Stomach (tissue), 9 donors: ENCODE results near the gene SHANK1. TPM values are rescaled to one million over a fixed set of nuclear protein-coding genes. Genes with fewer than 3 reads are reported as not detected.
"Not testable (repeated sequence)": the region's sequence is repeated elsewhere in the genome, so short reads cannot be mapped to it uniquely, and the experiment has no call there.

Experiments used
- DNase-seq, 2 donors: peaks; one replicate each; pipeline versions ENCODE4 v3.0.0 to v3.0.0-alpha.2; 2013 to 2019
- H3K27ac ChIP-seq, 5 donors: fragments of 200-600 bp in 4 of 5; sonication (generic) in 4 of 5; one replicate each; pipeline ENCODE4 v1.5.1; 2013 to 2019; ENCODE audit warnings: mild to moderate bottlenecking in 1 of 5, moderate library complexity in 1 of 5
- H3K27me3 ChIP-seq, 3 donors: fragments of 200-600 bp; sonication (generic); one replicate each; pipeline ENCODE4 v1.5.1; 2017 to 2019; ENCODE audit warnings: mixed run types in 1 of 3
- H3K36me3 ChIP-seq, 4 donors: fragments of 200-600 bp; sonication (generic); 1 replicate in 3 of 4; 2 replicates in 1 of 4; pipeline ENCODE4 v1.5.1; 2016 to 2019
- H3K4me1 ChIP-seq, 4 donors: fragments of 200-600 bp; sonication (generic); one replicate each; pipeline ENCODE4 v1.5.1; 2016 to 2019
- H3K4me3 ChIP-seq, 4 donors: fragments of 200-600 bp; sonication (generic) in 3 of 4; one replicate each; pipeline ENCODE4 v1.5.1; 2016 to 2019; ENCODE audit warnings: mild to moderate bottlenecking in 1 of 4
- H3K9me3 ChIP-seq, 4 donors: fragments of 200-600 bp; sonication (generic); one replicate each; pipeline ENCODE4 v1.5.1; 2016 to 2019
- EP300 ChIP-seq: sonication (generic); formaldehyde crosslinking; IDR thresholded peaks from one replicate; pipeline ENCODE4 v1.6.1; 2017; ENCODE audit warnings: antibody characterized with exemption
- POLR2A ChIP-seq, 4 donors: fragments of 450-650 bp; IDR thresholded peaks; one replicate each; pipeline ENCODE4 v1.6.1; 2016; ENCODE audit warnings: antibody characterized with exemption in 4 of 4, control low read depth in 2 of 4, mild to moderate bottlenecking in 1 of 4, moderate library complexity in 1 of 4
- POLR2AphosphoS5 ChIP-seq, 3 donors: sonication (generic); formaldehyde crosslinking; IDR thresholded peaks; one replicate each; pipeline ENCODE4 v1.6.1; 2016; ENCODE audit warnings: antibody characterized with exemption in 3 of 3
- WGBS, 5 donors: extraction: QIAGEN DNeasy Blood & Tissue Kit in 3 of 5; methylation state at CpG; one replicate each; pipeline versions ENCODE4 v1.1.5 to v1.1.7; 2013 to 2018; 5-methylcytosine and 5-hydroxymethylcytosine counted together
- intact Hi-C: fragments of 100-400 bp; cut with DNase I; formaldehyde crosslinking; loops from one replicate; pipeline ENCODE4 v1.15.1; 2023; ENCODE audit warnings: low total_unique reads
- polyA plus RNA-seq, 3 donors: library from polyadenylated mRNA; stranded (reverse); fragments of 200-250 nt; gene quantifications; one replicate each; pipeline ENCODE4 v1.2.3, GENCODE V29; 2013
- total RNA-seq, 5 donors: library from RNA; depleted of rRNA; stranded (reverse); fragments of >200 nt; gene quantifications; one replicate each; pipeline versions ENCODE4 v1.1.0 to v1.2.3, GENCODE V29; 2014 to 2016
- TF ChIP-seq, protein P1 (sequence below), 7 experiments: fragments of 450-650 bp in 4 of 7; fragments of 200-600 bp in 3 of 7; sonication (generic) in 3 of 7; IDR thresholded peaks; one replicate each; pipeline ENCODE4 v1.5.1; 2016 to 2019; ENCODE audit warnings: antibody characterized with exemption in 7 of 7, control low read depth in 2 of 7, mild to moderate bottlenecking in 1 of 7
- donor health status: healthy with polysubstance abuse.
- donor health status: Bipolar disorder and iron deficiency.
- donor health status: healthy.

SHANK1 gene
- total and polyA plus RNA-seq, 8 donors, result 0.15 to 1.5 (median 0.67) TPM; not detected in 4

DNA sequence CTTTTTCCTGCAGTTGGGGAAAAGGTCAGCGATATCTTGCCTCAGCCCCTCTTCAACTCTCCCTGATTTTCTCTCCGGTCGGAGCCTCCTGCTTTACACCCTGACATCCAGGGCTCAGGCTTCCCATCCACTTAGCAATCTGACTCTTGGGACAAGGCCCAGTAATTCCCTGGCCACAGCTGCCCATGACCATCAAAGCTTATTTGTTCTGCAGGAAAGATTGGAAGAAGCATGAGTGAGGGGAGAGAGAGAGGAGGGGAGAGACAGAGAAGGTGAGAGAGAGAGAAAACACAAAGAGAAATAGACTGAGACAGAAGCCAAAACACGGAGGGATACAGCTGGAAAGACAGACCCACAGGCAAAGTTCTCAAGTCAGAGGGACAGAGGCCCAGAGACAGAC is 93.6 kb downstream of the SHANK1 start:
- no peaks in the 10 kb centered on the region for H3K9me3 ChIP-seq
- TF ChIP-seq, protein P1, sequence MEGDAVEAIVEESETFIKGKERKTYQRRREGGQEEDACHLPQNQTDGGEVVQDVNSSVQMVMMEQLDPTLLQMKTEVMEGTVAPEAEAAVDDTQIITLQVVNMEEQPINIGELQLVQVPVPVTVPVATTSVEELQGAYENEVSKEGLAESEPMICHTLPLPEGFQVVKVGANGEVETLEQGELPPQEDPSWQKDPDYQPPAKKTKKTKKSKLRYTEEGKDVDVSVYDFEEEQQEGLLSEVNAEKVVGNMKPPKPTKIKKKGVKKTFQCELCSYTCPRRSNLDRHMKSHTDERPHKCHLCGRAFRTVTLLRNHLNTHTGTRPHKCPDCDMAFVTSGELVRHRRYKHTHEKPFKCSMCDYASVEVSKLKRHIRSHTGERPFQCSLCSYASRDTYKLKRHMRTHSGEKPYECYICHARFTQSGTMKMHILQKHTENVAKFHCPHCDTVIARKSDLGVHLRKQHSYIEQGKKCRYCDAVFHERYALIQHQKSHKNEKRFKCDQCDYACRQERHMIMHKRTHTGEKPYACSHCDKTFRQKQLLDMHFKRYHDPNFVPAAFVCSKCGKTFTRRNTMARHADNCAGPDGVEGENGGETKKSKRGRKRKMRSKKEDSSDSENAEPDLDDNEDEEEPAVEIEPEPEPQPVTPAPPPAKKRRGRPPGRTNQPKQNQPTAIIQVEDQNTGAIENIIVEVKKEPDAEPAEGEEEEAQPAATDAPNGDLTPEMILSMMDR (IDR thresholded peaks at IDR 0.05), result no peak
- TF ChIP-seq EP300 (no peak), POLR2A (IDR thresholded peaks at IDR 0.05) (no peak), POLR2AphosphoS5 (IDR thresholded peaks at IDR 0.05) (no peak)
- 59 to 75% (median 68%) methylated on average over 4 of the region's 4 CpGs for WGBS, 5 donors
- H3K4me1 ChIP-seq, result no peaks in the 10 kb centered on the region
- peaks cover 0 to 20% (median 5%) of the 10 kb centered on the region in 3 donors for H3K27me3 ChIP-seq
- intact Hi-C loops, result no loop called here
- no peak overlapping the region for H3K27ac ChIP-seq
- no peaks in the 10 kb centered on the region for H3K36me3 ChIP-seq
- no peak for DNase-seq
- no peak overlapping the region for H3K4me3 ChIP-seq

DNA sequence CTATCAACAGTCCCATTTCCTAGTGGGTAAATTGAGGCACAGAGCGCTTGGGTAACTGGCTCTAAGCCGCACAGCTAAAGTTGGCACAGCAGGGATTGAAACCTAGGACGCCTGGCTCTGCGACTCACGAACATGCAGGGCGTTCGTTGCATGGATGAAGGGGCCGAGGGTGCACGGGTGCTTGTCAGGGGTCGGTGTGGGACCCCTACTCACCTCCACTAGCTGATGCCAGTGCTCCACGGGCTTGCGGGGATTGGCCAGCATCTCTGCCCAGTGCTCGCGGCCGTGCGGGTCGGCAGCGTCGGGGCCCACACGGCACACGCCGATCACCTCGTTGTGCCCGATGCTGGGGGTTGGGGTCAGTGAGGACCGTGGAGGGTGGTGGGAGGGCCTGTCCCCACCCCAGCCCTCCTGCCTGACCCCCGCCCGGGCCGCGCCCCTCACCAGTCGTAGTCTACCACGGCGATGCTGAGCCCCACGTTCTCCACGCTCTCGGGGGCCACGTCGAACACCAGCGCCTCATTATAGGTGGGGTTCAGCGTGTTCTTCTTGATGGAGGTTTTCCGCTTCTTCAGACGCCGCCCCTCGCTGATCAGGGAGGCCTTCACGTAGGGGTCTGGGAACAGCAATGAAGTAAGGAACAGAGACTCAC is 94.5 kb downstream of the SHANK1 start:
- Histone ChIP-seq H3K36me3 (no peaks in the 10 kb centered on the region), H3K4me3 (no peak overlapping the region), H3K4me1 (no peaks in the 10 kb centered on the region), H3K27ac (no peak overlapping the region), H3K27me3 (peaks cover 0 to 11% (median 5%) of the 10 kb centered on the region in 3 donors), H3K9me3 (no peaks in the 10 kb centered on the region)
- TF ChIP-seq, protein P1 (IDR thresholded peaks at IDR 0.05), result no peak
- TF ChIP-seq POLR2AphosphoS5 (IDR thresholded peaks at IDR 0.05), result no peak
- TF ChIP-seq POLR2A (IDR thresholded peaks at IDR 0.05), result no peak
- no peak for TF ChIP-seq EP300
- 89 to 92% (median 89%) methylated on average over 35 to 44 of the region's 44 CpGs for WGBS, 5 donors
- DNase-seq, result no peak
- intact Hi-C loops, result no loop called here

DNA sequence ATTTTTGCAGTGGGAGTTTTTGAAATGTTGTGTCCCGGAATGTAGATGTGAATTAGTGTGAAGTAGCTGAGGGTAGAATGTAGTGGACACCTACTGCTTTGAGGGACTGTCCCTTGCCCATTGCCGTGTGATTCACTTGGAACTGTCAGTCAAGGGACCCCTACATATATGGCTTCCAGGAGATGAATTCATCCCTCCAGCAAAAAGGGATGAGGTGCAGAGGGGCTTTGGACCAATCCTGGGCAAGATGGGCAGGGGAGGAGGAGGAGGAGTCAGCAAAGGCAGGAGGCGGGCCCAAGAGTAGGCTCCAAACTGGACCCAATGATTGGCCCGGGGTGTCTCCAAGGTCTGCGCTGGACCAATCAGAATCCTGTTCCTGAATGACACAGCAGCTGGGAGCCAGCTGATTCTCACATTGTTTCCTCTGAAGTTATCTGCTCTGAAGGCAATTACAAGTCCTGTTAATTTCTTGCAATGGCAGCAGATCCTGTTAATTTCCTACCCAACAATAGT is 99.2 kb downstream of the SHANK1 start:
- H3K27me3 ChIP-seq, H3K36me3 ChIP-seq, DNase-seq, intact Hi-C loops, H3K4me1 ChIP-seq, H3K27ac ChIP-seq, H3K4me3 ChIP-seq, H3K9me3 ChIP-seq: not testable (repeated sequence)
- 78 to 94% (median 86%) methylated on average over 2 to 3 of the region's 5 CpGs for WGBS, 5 donors

DNA sequence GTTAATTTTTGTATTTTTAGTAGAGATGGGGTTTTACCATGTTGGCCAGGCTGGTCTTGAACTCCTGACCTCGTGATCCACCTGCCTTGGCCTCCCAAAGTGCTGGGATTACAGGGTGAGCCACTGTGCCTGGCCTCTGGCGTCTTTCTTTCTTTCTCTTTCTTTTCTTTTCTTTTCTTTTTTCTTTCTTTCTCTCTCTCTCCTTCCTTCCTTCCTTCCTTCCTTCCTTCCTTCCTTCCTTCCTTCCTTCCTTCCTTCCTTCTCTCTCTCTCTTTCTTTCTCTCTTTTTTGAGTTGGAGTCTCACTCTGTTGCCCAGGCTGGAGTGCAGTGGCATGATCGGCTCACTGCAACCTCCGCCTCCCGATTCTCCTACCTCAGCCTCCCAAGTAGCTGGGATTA is 100.4 kb downstream of the SHANK1 start:
- intact Hi-C loops, H3K4me1 ChIP-seq, H3K27me3 ChIP-seq, DNase-seq, H3K36me3 ChIP-seq, H3K27ac ChIP-seq, H3K4me3 ChIP-seq, H3K9me3 ChIP-seq: not testable (repeated sequence)
- 75 to 82% (median 80%) methylated on average over 5 of the region's 5 CpGs for WGBS, 5 donors

DNA sequence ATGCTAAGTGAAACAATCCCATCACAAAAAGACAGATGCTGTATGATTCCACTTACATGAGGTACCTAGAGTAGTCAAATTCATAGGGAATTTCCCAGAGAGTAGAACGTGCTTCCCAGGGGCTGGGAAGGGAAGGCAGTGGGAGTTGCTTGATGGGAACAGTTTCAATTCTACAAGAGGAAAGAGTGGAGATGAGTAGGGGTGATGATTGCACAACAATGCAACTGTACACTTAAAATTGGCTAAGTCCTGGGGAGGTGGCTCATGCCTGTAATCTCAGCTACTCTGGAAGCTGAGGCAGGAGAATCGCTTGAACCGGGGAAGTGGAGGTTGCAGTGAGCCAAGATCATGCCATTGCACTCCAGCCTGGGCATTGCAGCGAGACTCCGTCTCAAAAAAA is 101.2 kb downstream of the SHANK1 start:
- H3K27ac ChIP-seq, DNase-seq, H3K9me3 ChIP-seq, intact Hi-C loops, H3K4me3 ChIP-seq, H3K36me3 ChIP-seq, H3K4me1 ChIP-seq, H3K27me3 ChIP-seq: not testable (repeated sequence)
- WGBS, 5 donors, result 85 to 96% (median 92%) methylated on average over 4 of the region's 5 CpGs

DNA sequence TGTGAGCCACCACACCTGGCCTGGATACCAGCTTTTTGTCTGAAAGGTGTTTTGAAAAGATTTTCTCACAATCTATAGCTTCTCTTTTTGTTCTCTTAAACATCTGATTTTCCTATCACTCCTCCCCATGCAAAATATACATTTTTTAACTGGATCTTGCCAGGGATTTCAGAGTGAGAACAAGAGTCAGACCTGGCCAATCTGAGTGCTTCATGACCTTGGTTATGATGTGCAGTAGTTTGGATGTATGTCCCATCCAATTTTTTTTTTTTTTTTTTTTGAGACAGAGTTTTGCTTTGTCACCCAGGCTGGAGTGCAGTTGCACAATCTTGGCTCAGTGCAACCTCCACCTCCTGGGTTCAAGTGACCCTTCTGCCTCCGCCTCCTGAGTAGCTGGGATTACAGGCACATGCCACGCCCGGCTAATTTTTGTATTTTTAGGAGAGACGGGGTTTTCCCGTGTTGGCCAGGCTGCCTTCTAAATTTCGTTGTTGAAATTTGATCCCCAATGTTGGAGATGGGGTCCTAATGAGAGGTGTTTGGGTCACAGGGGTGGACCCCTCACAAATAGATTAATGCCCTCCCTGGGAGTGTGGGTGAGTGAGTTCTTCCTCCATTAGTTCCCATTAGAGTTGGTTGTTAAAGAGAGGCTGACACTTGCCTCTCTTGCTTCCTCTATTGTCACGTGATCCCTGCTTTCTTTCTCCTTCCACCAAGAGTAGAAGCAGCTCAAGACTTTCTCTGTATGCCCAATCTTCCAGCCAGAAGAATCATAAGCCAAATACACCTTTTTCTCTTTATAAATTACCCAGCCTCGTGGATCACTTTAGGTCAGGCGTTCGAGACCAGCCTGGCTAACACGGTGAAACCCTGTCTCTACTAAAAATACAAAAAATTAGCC is 106.8 kb downstream of the SHANK1 start:
- intact Hi-C loops, DNase-seq: not testable (repeated sequence)
- 75 to 83% (median 83%) methylated on average over 8 to 11 of the region's 11 CpGs for WGBS, 5 donors

More for the DNA sequence above, 106.8 kb downstream of the SHANK1 start:
- H3K9me3 ChIP-seq, H3K36me3 ChIP-seq, H3K4me3 ChIP-seq, H3K27ac ChIP-seq, H3K4me1 ChIP-seq: not testable (repeated sequence)
- peaks cover 0 to 42% (median 7%) of the 10 kb centered on the region in 3 donors for H3K27me3 ChIP-seq

Other genes with a start within 250 kb of the SHANK1 start
- 100 to 1,000 TPM in 1 of 5 donors, 10 to 100 TPM in 4; 30.8 to 284 (median 61.5) TPM for gene EMC10, start 243.3 kb downstream of the SHANK1 start, total RNA-seq
- 10 to 100 TPM; 33.5 to 63.2 (median 53.7) TPM for gene EMC10, start 243.3 kb downstream of the SHANK1 start, polyA plus RNA-seq
- gene GARIN5A, start 243.0 kb downstream of the SHANK1 start, total RNA-seq, result under 1 TPM in 3 of 5 donors, not detected in 2; 0.55 to 0.87 (median 0.58) TPM
- gene GARIN5A, start 243.0 kb downstream of the SHANK1 start, polyA plus RNA-seq, result 1 to 10 TPM; 1.9 to 3.1 (median 2.1) TPM
- gene JOSD2, start 208.6 kb downstream of the SHANK1 start, total RNA-seq, result 10 to 100 TPM in 3 of 5 donors, 1 to 10 TPM in 1, not detected in 1; 9.9 to 61.0 (median 14.5) TPM
- gene JOSD2, start 208.6 kb downstream of the SHANK1 start, polyA plus RNA-seq, result 10 to 100 TPM; 68.4 to 79.4 (median 68.5) TPM
- gene ASPDH, start 205.9 kb downstream of the SHANK1 start, total RNA-seq, result not detected
- gene ASPDH, start 205.9 kb downstream of the SHANK1 start, polyA plus RNA-seq, result not detected
- 1 to 10 TPM in 3 of 5 donors, under 1 TPM in 1, not detected in 1; 0.45 to 4.4 (median 2.2) TPM for gene LRRC4B, start 151.4 kb downstream of the SHANK1 start, total RNA-seq
- 1 to 10 TPM; 1.2 to 1.5 (median 1.5) TPM for gene LRRC4B, start 151.4 kb downstream of the SHANK1 start, polyA plus RNA-seq
- gene SYT3, start 79.9 kb downstream of the SHANK1 start, total RNA-seq, result 1 to 10 TPM in 1 of 5 donors, under 1 TPM in 1, not detected in 3; 0.14 to 1.3 TPM
- gene SYT3, start 79.9 kb downstream of the SHANK1 start, polyA plus RNA-seq, result under 1 TPM in 1 of 3 donors, not detected in 2; 0.13 TPM
- not detected for gene C19orf81, start 70.4 kb downstream of the SHANK1 start, total RNA-seq
- gene C19orf81, start 70.4 kb downstream of the SHANK1 start, polyA plus RNA-seq, result 1 to 10 TPM in 1 of 3 donors, not detected in 2; 2.3 TPM
- 10 to 100 TPM in 2 of 5 donors, 1 to 10 TPM in 1, under 1 TPM in 1, not detected in 1; 0.89 to 33.9 (median 12.2) TPM for gene CLEC11A, start 3.6 kb upstream of the SHANK1 start, total RNA-seq
- 1 to 10 TPM; 4.3 to 7.0 (median 6.9) TPM for gene CLEC11A, start 3.6 kb upstream of the SHANK1 start, polyA plus RNA-seq
- gene GPR32, start 50.7 kb upstream of the SHANK1 start, total RNA-seq, result not detected
- not detected for gene GPR32, start 50.7 kb upstream of the SHANK1 start, polyA plus RNA-seq
- gene ACP4, start 70.6 kb upstream of the SHANK1 start, total RNA-seq, result not detected
- gene ACP4, start 70.6 kb upstream of the SHANK1 start, polyA plus RNA-seq, result not detected
- 10 to 100 TPM in 1 of 5 donors, 1 to 10 TPM in 1, not detected in 3; 4.1 to 55.0 TPM for gene KLK1, start 104.0 kb upstream of the SHANK1 start, total RNA-seq
- gene KLK1, start 104.0 kb upstream of the SHANK1 start, polyA plus RNA-seq, result 10 to 100 TPM in 1 of 3 donors, 1 to 10 TPM in 2; 6.0 to 12.8 (median 6.9) TPM
- not detected for gene KLK15, start 113.8 kb upstream of the SHANK1 start, total RNA-seq
- gene KLK15, start 113.8 kb upstream of the SHANK1 start, polyA plus RNA-seq, result not detected
- 100 to 1,000 TPM in 1 of 5 donors, 10 to 100 TPM in 1, not detected in 3; 46.9 to 134 TPM for gene KLK3, start 135.1 kb upstream of the SHANK1 start, total RNA-seq
- gene KLK3, start 135.1 kb upstream of the SHANK1 start, polyA plus RNA-seq, result not detected
- 10 to 100 TPM in 1 of 5 donors, not detected in 4; 94.6 TPM for gene KLK2, start 153.6 kb upstream of the SHANK1 start, total RNA-seq
- gene KLK2, start 153.6 kb upstream of the SHANK1 start, polyA plus RNA-seq, result not detected
- gene KLK4, start 191.6 kb upstream of the SHANK1 start, total RNA-seq, result not detected
- not detected for gene KLK4, start 191.6 kb upstream of the SHANK1 start, polyA plus RNA-seq
- gene KLK5, start 233.2 kb upstream of the SHANK1 start, total RNA-seq, result not detected
- gene KLK5, start 233.2 kb upstream of the SHANK1 start, polyA plus RNA-seq, result 10 to 100 TPM in 1 of 3 donors, not detected in 2; 10.4 TPM
- gene KLK6, start 249.8 kb upstream of the SHANK1 start, total RNA-seq, result not detected
- 1 to 10 TPM in 1 of 3 donors, not detected in 2; 4.5 TPM for gene KLK6, start 249.8 kb upstream of the SHANK1 start, polyA plus RNA-seq